NCI-H748 (cell line): ENCODE data around the gene DNAJC16.
"Not testable (repeated sequence)": the region's sequence is repeated elsewhere in the genome, so short reads cannot be mapped to it uniquely, and the experiment has no call there.

Source experiments
- DNase-seq: peaks from one replicate; lab custom pipeline; 2025; ENCODE audit not compliant: unreplicated experiment; lab: John Stamatoyannopoulos, UW

Gene DNAJC16

DNA sequence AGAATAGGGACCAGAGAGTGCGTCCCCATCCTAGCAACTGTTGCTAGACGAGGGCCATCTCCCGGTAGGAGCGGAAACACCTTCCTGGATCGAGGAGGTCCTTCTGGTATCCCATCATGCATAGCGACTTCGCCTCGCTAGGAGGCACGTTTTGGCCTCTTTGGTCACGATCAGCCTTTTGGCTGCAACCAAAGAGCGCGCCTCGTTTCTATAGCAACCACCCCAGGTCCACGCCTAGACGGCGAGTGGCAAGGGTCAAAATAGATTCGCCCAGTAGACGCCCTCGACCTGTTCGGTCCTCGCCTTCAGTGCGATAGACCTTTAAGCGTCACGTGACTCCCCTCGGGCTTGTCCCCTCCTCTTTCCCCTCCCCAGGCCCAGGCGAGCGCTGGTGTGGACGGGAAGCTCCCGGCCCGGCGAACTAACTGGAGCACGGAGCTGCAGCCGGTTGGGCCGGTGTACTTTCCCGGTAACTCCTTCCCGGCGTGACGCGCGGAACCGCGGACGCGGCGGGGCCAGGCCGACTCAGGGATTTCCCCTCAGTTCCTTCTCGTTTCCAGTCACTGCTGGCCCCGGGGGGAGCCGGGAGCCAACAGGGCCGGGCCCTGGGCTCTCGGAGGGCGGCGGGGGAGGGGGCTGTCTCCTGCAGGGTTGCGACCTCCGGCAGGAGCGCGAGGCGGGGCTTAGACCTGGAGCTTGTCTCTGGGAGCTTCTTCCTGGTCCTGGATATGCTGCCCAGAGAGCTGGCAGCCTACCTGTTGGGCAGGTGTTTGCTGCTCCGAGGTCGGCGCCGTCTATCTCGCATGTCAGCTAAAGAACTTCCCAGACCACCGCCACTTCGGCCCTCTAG lies at the start of gene DNAJC16:
DNAJC16 (plus strand) TSS at position 359 of the 850 bp plus-strand sequence. CDS start 2,258 bp downstream, outside the sequence.
- DNase-seq = peak; percentile 99

DNA sequence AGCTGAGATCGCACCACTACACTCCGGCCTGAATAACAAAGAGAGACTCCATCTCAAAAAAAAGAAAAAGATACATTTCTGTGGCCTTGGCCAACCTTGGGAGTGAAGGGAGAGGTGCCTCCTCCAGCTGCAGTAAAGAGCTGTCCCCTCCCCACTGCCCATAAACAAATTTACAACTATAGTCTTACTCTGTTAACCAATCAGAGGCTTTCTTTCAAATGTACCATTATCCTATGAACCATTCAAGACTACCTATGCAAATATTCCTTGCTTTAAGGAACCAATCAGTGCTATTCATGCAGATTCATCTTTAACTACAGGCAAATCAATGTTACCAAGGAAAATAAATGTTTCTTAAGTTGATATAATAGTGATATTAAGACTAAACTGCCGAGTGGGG lies 49.7 kb upstream of the DNAJC16 start:
- DNase-seq = no peak

DNA sequence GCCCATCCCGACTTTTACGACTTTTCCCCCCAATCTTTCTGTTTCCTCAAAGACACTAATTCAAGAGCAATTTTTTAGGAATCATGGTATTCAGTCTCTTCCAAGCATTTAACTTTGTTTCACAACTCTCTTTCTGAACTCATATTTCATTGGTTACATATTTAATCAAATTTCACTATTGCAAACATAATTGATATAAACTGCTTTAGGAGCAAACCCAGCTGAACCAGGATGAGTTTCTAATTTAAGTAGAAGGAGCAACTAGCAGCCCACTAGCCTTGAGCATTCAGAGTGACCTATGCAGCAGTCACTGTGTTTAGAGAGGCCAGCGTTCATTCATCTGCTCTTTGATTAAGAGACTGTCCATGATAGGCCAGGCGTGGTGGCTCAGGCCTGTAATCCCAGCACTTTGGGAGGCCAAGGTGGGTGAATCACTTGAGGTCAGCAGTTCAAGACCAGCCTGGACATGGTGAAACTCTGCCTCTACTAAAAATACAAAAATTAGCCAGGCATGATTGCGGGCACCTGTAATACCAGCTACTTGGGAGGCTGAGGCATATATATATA lies 48.9 kb upstream of the DNAJC16 start:
- DNase-seq = no peak

DNA sequence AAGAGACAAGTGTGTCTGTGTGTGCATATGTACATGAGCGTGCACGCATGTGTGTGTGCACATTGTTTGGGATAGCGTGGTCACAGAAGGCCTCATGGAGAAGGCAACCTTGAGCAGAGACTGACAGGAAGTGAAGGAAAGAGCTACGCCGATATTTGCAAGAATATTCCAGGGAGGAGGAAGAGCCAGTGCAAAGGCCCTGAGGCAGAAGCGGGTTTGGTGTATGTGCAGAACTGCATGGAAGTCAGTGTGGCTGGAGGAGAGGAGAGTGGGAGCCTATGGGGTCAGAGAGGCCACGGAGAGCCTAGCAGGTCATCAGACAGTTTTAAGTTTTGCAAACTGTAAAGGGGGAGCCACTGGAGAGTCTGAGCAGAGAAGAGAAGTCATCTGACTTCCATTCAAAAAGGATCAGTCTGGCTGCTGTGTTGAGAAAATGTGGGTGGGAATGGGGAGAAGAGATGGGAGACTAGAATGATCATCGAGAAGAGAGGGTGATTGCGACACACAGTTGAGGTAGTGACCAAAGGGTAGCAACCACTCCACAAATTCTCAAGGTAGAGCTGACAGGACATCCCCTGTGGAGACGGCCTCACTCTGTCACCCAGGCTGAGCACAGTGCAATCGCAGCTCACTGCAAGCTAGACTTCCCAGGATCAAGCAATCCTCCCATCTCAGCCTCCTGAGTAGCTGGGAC lies 46.8 kb upstream of the DNAJC16 start:
- DNase-seq = no peak

DNA sequence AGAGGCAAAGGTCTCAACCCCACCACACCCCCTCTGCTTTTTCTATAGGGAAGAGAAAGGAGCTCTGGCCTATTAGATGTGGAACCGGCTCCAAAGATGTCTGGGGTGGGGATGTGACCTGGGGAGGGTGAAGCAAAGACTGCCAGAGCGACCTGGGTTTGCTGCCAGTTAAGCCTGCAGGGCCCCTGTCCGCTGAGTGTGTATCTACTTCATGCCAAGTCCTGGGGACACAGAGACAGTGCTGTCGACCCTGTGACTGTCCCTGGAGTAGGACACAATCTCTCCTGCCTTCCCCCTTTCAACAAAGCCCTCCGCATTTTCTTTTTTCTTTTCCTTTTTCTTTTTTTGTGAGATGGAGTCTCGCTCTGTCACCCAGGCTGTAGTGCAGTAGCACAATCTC lies 44.2 kb upstream of the DNAJC16 start:
- not testable (repeated sequence) for DNase-seq

DNA sequence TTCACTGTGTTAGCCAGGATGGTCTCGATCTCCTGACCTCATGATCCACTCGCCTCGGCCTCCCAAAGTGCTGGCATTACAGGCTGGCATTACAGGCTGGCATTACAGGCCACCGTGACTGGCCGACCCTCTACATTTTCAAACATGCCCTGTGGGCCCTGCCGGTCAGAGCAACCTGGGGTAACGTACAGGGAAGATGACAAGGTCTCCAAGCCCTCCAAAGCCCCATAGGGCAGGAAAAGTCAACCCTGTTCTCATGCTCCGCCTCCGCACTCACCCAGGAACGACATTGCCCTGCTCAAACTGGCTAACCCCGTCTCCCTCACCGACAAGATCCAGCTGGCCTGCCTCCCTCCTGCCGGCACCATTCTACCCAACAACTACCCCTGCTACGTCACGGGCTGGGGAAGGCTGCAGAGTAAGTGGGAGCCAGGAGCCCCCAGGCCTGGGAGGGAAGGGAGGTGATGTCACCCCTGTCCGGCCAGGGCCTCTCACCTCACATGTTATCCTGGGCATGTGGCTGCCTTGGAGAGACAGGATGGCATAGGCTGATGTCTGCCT lies 43.6 kb upstream of the DNAJC16 start:
- not testable (repeated sequence) for DNase-seq

DNA sequence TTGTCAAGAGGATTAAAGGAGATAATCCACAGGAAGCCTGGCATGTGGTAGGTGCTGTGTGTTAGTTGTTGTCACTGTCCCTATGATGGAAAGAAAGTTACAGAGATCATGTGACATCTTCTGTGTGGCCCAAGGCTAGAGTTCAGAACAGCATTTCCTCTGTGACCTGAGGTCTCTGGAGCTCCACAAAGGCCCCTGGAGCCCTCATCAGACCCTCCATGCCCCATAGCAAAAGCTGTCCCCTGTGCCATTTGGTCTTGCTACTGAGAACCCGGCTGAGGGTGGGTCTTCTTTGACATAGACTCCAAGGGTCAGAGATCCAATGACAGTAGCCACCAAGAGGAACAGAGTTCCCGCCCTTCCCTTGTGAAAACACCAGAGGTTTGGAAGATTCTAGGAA lies 42.7 kb upstream of the DNAJC16 start:
- DNase-seq = no peak

DNA sequence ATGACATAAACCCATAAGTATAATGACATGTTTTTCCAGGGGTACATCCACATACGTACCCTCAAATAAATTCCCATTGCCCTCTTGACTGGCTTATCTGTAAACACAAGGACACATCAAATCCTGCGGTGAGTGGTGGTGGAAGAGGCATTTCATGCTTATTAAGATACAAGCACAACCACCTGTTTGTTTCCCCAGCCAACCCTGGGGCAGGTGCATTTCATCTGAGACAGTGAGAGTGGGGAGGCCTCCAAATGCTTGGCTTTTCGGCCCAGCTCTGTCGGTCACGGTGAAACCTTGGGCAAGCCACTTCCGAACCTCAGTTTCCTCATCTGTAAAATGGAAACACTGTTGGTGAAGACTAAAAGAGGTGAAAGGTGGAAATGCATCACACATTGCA lies 42.2 kb upstream of the DNAJC16 start:
- DNase-seq = not testable (repeated sequence)

DNA sequence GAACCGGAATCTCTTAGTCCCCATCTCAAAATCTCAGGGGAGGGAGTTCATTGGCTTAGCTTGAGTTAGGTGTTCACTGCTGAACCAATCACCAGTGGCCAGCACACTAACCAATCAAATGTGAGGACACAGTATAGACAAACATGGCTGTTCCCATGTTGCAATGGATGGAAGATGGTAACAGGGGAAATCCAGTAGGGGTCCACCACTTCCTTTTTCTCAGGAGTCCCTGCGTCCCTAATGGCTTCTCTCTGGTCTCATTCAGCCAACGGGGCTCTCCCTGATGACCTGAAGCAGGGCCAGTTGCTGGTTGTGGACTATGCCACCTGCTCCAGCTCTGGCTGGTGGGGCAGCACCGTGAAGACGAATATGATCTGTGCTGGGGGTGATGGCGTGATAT lies 41.0 kb upstream of the DNAJC16 start:
- DNase-seq = no peak

DNA sequence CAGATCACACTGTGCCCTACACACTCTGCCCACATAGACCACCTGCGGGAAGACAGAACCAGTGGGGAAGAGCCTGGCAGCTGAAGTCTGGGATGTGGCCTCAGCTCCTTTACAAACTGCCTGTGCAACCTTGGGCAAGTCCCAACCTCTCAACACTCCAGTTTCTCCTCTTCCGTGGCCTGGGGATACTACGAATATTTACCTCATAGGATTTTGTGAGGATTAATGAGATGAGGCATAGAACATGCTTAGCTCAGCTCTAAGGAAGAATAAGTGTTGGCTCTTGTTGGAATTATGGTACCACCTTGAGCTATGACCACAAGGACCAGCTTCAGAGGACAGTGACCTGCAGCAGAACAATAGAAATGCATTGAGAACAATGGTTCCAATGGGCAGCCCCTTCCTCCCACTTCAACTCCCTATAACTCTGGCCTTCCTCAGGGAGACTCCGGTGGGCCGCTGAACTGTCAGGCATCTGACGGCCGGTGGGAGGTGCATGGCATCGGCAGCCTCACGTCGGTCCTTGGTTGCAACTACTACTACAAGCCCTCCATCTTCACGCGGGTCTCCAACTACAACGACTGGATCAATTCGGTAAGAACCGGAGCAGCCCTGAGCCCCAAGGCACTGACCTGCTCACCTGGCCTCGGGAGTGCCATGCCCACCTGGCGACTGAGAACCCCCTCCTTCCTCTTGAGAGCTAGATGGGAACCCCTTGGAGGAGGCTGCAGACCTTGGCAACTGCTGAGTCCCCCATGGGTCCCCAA lies 39.6 kb upstream of the DNAJC16 start:
- not testable (repeated sequence) for DNase-seq

DNA sequence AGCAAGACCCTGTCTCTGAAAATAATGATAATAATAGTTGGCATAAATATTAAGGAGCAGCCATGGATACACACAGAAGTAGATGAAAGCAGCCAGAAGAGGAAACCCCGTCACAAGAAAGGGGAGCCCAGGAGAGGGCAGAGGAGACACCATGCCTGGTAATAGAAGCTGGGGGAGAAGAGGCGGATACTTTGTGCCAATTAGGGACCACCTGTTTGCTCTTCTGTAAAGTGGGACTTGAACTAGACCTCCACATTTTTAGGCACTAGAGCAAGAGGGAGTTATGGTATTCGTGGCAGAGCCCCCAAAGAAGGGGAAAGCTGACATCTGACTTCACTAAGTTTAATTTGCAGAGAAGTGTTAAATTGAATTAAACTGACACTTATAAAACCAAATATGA lies 38.3 kb upstream of the DNAJC16 start:
- DNase-seq = no peak

DNA sequence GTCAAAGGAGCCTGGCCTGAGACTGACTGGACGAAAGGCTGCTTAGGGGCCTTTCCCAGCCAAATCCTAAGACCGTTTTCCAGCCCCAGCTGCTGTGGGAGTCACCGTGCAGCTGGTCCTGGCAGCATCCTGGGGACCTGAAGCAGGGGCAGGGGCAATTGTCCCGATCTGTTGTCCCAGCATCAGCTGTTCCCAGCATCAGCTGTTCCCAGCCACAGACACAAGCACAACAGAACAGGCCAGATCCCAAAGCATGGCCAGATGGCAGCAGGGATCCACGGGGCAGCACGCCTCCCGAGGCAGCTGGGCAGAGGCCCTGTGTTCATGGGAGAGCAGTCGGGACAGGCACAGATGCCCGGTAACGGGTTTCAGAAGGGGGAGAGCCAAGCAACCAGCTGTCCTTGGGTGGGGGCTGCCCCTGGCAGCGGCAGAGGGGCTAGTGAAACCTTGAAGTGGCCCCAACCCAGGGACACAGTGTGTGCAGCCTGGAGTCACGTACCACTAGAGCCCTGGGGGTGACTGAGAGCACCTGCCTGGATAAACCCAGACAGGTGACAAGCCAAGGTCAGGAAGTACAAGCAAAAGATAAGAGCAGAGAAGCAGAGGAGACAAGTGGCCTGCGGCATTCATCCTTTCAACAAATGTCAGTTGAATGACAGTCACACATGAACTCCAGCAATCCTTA lies 37.5 kb upstream of the DNAJC16 start:
- no peak for DNase-seq

DNA sequence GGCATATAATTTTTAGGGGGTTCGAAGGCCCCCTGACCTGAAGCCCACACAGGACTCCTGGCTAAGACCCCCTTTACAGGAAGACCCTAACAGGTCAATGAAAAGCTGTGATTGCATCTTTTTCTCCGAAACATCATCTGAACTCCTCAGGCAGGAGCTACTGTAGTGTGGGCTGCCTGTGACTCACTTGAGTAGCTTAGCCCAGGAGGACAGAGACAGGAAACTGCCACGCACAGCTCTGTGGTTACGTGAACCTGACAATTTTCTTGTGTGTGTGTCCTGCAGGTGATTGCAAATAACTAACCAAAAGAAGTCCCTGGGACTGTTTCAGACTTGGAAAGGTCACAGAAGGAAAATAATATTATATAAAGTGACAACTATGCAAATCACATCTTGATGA lies 35.6 kb upstream of the DNAJC16 start:
- not testable (repeated sequence) for DNase-seq

DNA sequence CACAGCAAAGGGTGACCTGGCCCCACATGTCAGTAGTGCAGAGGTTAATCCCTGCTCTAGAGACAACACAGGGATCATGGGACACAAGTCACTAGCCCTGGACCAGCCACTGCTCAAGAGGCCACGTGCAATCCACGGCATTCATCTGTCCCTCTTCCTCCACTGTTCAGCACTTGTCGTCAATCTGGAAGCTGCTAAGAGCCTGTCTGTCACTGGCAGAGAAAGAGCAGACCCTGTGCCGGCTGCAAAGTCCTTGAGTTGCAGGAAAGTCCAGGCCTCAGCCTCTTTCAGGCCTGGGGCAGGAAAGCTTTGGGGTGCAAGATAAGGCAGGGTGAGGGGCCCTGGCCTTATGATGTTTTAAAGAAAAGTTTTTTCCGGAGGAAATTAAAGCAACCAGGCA lies 34.1 kb upstream of the DNAJC16 start:
- no peak for DNase-seq

DNA sequence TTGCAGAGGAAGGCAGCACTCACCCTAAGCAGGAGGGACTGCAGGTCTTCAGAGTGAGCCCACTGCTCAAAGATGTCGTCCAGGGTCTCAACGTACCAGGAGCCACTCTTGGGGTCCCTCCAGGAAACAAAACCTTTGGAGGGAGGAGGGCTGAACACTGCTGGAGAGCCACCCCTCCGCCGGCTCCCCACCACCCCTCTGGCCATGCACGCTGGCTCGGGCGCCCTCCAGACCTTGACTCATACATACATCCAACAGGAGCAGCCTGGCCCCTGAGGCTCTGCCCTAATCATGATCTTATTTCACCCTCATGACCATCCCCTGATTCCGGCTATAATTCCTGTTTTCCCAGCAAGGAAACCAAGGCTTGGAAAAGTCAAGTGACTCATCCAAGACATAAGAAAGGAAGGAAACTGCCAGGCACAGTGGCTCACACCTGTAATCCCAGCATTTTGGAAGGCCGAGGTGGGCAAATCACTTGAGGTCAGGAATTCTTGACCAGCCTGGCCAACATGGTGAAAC lies 32.7 kb upstream of the DNAJC16 start:
- DNase-seq = no peak

DNA sequence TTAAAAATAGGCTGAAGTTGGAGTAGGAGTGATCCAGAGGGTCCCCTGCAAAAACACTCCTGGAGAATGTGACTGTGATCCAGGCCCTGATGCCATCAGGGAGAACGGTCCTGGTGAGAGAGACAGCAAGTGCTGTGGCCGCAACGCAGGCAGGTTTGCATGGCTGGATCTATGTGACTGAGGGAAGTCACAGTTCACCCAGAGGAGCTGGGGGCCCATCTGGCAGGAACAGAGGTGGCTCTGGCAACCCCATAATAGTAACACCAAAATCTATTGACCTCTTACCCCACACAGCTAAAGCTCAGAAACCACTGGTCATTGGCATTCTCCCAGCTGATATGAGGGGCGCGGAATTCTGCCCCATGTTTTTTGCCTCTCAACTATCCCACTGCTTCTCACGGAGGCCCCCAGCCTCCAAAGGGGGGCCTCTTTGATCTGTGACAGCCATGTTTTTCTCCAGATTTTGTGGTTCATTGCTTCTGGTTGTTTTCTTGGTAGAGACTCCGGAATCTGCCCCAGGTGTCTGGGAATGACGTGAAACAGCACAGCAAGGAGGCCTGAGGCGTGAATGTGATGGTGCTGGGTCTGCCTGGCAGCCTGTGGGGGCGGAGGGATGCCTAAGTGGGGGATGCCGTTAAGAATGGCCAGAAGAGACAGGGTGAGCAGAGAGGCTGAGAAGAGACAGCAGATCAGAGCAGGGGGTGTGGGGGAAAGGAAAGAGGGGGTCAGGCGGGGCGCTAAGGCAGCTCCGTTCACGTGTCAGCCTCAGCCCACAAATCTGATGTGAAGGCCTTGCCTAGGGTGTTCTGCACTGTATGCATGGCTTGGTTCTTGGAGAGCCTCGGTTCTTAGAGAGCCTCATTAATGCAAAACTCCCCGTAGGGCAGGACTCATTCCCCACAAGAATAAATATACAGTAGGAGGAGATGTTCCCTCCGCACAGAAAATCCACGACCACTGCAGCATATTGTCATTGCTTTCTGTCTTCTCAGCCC lies 26.2 kb upstream of the DNAJC16 start:
- no peak for DNase-seq

DNA sequence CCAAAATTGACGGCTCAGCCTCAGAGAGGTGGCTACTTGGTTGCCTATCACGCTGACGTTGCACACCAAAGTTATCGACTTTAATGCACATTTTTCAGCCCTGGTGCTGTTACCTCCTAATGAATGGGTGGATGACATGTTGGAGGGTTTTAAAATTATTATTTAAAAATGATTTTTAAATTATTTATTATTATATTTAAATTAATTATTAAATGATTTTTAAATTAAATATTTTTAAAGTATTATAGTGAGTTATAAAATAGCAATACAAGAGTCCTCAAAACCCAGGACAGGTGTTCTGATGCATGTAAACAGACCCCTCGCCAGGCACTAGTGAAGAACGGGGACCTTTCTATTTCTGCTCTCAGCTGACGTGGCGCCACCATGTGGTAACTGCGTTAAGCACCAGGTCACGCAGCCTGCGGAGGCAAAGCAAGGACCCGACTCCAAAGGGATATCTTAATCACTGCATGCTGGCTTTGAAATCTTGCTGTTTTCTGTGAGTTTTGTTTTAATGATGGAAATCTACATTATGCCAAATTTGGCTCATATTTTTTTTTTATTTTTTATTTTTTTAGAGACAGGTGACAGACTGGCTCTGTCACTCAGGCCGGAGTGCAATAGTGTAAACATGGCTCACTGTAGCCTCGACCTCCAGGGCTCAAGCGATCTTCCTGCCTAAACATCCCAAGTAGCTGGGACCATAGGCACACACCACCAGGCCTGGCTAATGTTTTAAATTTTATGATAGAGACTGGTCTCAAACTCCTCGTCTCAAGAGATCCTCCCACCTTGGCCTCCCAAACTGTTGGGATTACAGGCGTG lies 25.2 kb upstream of the DNAJC16 start:
- DNase-seq = peak; percentile 57

DNA sequence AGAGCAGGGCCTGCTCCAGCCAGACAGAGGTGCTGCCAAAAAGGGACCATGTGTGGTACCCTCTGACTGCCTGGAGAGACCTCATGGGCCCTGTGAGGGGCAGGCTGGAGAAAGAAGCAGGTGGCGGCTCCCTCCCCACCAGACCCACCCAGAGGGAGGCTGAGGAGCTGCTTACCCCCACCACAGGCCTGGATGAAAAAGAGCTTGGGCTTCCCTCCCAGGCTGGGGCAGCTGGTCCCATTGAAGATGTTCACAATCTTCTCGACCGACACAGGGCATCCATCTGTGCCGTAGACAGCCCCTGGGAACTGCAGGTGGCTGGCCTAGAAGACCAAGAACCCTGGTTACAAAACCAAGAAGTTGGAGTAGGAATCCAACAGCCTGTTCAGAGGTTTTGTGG lies 22.2 kb upstream of the DNAJC16 start:
- DNase-seq = no peak
